GM10248 (cell line): ENCODE measurements around the gene GATD1.

Source experiments
- CTCF ChIA-PET: fragments of 300-600 bp; sonication (Branson Sonifier 250); formaldehyde crosslinking; extraction: SDS; loops from one replicate; lab custom pipeline; 2021; ENCODE audit warnings: antibody characterized with exemption; lab: Yijun Ruan, JAX
- POLR2A ChIA-PET: fragments of 350-650 bp; sonication (Branson Sonifier 250); formaldehyde crosslinking; extraction: SDS; loops from one replicate; lab custom pipeline; 2020; ENCODE audit warnings: antibody characterized with exemption; lab: Yijun Ruan, JAX
- DNase-seq: peaks from one replicate; pipeline ENCODE4 v3.0.0; 2012; ENCODE audit errors: extremely low spot score
- CTCF ChIP-seq: IDR thresholded peaks from 2 replicates; pipeline ENCODE4 v1.5.1; 2012; ENCODE audit warnings: mild to moderate bottlenecking, low read depth; ENCODE audit errors: extremely low read depth, missing control alignments, control extremely low read depth

Gene GATD1

DNA sequence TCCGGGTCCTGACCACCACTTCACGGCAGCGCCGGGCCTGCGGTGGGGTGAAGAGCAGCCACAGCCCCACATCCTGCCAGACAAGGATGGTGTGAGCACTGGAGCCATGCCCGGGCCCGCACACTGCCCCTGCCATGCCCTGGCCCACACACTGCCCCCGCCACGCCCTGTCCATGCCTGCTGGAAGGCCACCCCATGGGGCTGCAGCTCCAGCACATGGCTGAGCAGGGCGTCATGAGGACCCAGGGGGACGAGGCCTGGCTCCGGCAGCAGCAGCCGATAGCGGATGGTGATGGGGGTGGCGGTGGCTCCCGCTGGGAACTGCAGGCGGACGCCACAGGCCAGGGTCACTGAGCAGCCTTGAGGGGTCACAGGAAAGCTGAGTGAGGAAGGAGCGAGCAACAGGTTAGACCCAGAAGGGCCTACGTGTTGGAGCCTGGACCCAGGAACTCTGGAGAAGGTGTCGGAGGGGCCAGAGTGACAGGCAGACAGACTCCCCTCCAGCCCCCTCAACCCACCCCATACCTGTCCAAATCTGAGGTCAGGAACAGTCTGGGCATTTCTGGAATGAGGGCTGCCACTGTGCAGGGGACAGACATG is 24.8 kb upstream of the GATD1 start:
- ChIA-PET CTCF (interaction anchor here (2.0 kb wide), 1 partner anchor 16 kb away, joined by 5 read pairs; the partner anchor contains the start of gene PNPLA2), POLR2A (interaction anchor here (1.0 kb wide), 1 partner anchor 17 kb away, joined by 3 read pairs; the partner anchor contains the start of gene PNPLA2)
- no peak for TF ChIP-seq CTCF
- no peak for DNase-seq

DNA sequence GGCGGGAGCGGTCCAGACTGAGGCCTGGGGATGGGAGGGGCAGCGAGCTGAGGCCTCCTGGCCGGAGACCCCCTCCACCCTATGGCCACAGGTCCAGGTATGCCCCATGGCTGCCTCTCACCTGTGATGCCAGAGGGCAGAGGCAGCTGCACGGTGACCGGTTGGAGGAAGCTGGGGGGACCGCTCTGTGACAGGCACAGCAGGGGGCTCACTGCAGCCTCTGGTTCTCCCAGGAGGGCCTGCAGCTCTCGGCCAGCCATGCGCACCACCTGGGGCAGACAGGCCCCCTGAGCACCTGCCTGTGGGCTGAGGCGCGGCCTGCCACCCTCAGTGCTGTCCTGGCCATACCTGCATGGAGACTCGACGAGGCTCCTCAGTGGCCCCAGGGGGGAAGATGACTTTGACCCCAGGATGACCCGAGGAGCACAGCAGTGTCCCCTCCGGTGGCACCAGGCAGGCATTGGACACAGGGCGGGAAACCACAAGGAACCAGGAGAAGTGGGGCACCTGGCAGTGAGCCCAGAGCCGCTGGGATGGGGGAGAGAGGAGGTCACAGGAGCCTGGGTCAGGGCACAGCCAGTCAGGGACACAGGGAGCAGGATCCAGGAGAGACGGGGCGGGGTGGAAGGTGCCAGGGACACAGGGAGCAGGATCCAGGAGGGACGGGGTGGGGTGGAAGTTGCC is 24.0 kb upstream of the GATD1 start:
- POLR2A ChIA-PET = no interaction called here
- CTCF ChIA-PET = interaction anchor here (1.1 to 2.0 kb wide), 2 partner anchors 17 to 247 kb away, joined by 4 to 5 read pairs; partner anchors contain the start of gene PNPLA2
- no peak for DNase-seq
- TF ChIP-seq CTCF = no peak

DNA sequence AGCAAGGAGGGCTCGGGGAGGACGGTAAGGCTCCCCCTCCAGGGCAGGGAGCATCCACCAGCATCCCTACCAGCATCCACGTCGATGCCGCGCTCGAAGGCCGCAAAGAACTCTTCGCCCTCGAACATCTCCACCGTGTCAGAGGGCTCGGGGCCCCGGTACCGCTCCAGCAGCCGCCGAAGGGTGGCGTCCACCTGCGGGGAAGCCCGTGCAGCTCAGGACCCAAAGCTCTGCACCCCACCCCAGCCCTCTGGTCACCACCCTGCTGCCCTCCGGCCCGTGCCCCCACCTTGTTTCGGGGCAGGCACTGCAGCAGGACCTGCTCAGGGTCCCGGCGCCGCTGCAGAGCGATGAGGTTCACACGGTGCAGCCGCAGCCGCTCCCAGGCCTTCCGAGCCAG is 23.2 kb upstream of the GATD1 start:
- ChIA-PET POLR2A (no interaction called here), CTCF (interaction anchor here (1.1 to 2.0 kb wide), 2 partner anchors 18 to 246 kb away, joined by 4 to 5 read pairs; partner anchors contain the start of gene PNPLA2)
- no peak for TF ChIP-seq CTCF
- no peak for DNase-seq

DNA sequence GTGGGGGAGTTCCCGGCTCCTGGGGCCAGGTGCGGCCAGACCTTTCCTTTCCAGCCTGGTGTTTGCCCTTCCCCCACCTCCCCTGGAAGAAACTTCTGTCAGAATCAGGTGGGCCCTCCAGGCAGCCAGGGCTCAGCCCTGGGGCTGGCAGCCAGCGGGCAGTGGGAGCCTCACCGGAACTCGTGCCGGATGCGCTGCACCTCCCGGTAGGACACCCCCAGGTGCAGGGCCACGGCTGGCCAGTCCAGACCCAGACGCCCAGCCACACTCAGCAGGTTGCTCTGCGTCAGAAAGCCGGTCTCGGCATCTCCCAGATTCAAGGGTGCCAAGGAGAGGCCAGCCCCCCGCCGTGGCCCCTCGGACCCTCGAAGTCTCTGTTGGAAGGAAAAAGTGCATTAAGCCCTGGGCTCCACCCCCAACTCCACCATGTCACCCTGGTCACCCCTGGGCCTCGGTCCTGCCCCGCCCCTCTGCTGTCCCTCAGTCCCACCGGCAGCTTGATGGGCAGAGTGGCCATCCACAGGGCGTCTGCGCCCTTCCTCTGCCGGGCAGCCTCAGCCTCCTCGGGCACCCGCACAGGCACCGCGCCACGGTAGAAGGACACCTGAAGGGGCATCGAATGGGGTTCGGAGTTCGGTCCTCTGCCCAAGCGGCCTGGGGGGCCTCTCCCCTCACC is 22.5 kb upstream of the GATD1 start:
- no peak for TF ChIP-seq CTCF
- DNase-seq = no peak
- POLR2A ChIA-PET = no interaction called here
- CTCF ChIA-PET = interaction anchor here (1.0 to 2.0 kb wide), 3 partner anchors 9 to 104 kb away, joined by 4 to 6 read pairs (median 5); partner anchors contain the start of genes PNPLA2, RPLP2 and TMEM80

GRCh38 chr11:798093-798713 is 20.9 kb upstream of the GATD1 start, which contains the start of gene SLC25A22:
SLC25A22 (minus strand) TSS chr11:798281; CDS start chr11:795006, 3,275 bp downstream.
- POLR2A ChIA-PET = no interaction called here
- CTCF ChIA-PET = interaction anchor here (1.0 to 1.2 kb wide), 3 partner anchors 11 to 102 kb away, joined by 3 to 6 read pairs (median 4); partner anchors contain the start of genes RPLP2 and TMEM80
- peak; percentile 84 for TF ChIP-seq CTCF
- peak; percentile 93 for DNase-seq
